Right renal cortex interstitium (tissue), 3 donors: ENCODE results near the gene ANKRD33B. TPM values are rescaled to one million over a fixed set of nuclear protein-coding genes. Genes with fewer than 3 reads are reported as not detected.

Source experiments
- DNase-seq, 3 donors: peaks; one replicate each; pipeline ENCODE4 v3.0.0-alpha.2; 2013; ENCODE audit warnings: low read depth in 3 of 3, low spot score in 2 of 3
- polyA plus RNA-seq, 3 donors: library from polyadenylated mRNA; unstranded; fragments of 120-200 nt; gene quantifications; one replicate each; pipeline ENCODE4 v1.2.1, GENCODE V29; 2013; ENCODE audit not compliant: insufficient read length in 3 of 3

The ANKRD33B gene
- polyA plus RNA-seq, 3 donors: 1.4 to 1.8 (median 1.7) TPM

DNA sequence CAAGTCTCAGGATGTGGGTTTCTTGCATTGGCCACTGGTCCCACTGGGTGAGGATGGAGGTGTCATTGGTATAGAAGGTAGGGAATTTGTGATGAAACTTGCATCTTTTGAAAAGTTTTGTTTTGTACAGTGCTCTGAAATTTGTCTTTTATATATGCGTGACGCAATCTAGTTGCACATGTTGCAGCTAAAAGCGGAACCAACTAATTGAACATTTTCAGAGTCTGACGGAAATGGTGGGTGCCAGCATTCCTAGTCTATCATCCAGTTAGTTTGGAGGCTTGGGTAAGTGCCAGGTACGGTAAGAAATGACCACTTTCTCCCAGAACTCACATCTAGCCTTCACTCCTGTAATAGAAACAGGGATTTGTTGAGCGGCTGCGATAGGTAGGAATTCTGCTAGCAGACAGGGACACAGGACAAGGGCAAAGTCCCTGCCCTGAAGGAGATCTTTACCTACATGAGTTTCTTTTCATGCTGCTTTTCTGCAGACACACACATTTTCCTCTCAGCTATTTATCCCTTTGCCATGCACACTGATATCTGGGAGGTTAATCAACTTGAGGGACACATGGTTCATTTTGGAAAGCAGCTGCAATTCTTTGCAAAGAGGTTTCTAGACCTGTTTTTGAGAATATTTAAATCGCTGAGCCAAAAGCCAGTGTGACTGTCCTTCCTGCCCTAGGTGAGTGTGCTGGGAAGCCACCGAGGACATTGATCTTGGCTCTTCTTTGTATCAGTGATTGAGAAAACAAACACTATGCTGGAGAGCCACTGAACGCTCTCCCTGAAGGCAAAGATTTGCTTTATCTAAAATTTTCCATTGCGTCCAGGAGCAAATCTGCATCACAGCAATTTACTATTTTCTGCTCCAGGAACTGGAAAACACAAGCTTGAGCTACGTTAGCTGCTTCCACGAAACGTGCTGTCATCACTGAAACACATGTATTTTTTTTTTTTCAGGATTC lies 107.5 kb downstream of the ANKRD33B start:
- DNase-seq: no peak

DNA sequence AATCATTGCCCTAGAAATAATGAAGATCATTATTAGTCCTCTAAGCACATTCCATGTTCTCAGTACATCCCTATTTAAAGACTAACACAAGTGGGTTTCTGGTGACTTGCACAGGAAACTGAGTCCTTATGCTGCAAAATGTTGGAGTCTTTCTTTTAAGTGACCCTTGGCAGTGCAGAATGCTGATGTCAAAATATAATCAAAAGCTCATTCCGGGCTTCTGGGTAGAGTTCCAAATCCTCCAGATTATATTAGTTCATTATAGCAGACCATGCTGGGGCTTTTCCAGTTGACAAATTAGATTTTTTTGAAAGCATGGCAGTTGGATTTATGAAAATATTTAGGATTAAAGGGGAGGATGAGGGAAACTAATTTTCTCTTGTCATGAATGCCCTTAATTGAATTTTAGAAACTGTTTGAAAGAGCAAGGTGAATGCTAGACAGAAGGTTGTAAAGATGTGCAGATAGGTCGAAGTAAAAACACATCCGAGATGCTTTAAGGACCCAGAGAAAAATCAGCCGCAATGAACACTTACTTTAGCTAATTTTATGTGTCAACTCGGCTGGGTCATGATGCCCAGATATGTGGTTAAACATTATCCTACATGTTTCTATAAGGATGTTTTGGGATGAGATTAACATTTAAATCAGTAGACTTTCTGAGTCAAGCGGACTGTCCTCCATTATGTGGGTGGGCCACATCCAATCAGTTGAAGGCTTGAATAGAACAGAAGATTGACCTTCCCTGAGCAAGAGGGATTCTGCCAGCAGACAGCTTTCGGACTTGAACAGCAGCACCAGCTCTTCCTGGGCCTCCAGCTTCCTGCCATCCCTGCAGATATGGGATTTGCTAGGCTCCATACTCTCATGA lies 108.5 kb downstream of the ANKRD33B start:
- no peak for DNase-seq

- no peak for DNase-seq
Measured at GRCh38 chr5:10673017-10673389, 109.1 kb downstream of the ANKRD33B start.

GRCh38 chr5:10673407-10673806 lies 109.5 kb downstream of the ANKRD33B start:
- DNase-seq: no peak

- DNase-seq: no peak
Measured at GRCh38 chr5:10674096-10674495, 110.2 kb downstream of the ANKRD33B start.

- DNase-seq: no peak
Measured at GRCh38 chr5:10674582-10674981, 110.7 kb downstream of the ANKRD33B start.

DNA sequence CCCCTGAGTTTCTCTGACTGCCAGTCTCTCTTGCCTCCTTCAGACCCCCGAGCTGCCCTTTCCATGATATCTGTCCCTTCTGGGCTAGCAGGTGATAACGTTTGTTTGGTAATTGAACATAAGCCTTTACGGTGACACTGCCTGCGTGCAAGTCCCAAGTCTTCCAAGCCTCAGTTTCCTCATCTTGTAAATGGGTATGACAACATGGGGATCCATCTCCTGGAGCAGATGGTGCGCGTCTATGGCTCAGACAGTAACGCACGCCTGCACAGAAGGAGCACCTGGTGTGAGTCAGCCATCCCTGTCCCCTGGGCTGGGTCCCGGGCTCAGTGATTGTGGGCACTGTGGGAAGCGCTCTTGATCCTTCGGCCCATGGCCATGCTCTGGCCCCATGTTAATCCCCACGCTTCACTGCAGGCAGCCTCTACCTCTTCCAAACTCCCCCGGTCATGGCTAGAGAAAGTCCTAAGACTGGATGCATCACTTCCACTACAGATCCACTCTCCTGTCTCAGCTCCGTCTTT lies 111.4 kb downstream of the ANKRD33B start:
- no peak for DNase-seq

DNA sequence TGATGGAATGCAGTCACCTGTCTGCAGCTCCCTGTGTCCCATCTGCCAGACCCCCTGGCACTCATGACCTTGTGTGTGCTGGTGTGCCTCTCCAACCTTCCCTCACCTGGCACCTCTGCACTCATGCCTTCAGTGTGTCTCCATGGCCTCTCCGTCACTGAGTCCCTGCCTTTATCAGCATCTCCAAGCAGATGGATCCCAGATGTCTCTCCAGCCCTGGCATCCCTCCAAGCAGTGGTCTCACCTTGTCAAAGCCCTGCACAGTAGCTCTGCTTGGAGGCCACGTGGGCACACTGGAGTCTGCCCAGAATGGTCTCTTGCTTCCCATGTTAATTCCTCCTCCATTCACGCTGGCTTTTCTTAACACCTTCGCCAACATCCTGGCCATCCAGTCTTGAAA lies 112.4 kb downstream of the ANKRD33B start:
- no peak for DNase-seq

DNA sequence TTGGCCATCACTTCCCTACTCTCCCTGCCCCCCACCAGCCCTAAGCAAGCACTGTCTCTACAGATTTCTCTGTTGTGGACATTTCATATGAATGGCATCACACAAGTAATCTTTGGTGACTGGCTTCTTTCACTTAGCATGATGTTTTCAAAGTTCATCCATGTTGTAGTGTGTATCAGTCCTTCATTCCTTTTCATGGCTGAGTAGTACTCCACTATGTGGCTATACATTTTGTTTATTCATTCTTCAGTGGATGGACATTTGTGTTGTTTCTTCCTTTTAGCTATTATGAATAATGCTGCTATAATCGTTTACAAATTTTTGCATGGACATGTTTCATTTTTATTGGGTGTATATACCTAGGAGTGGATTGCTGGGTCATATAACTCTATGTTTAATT lies 113.1 kb downstream of the ANKRD33B start:
- no peak for DNase-seq

- DNase-seq: no peak
Measured at GRCh38 chr5:10677533-10677932, 113.7 kb downstream of the ANKRD33B start.

DNA sequence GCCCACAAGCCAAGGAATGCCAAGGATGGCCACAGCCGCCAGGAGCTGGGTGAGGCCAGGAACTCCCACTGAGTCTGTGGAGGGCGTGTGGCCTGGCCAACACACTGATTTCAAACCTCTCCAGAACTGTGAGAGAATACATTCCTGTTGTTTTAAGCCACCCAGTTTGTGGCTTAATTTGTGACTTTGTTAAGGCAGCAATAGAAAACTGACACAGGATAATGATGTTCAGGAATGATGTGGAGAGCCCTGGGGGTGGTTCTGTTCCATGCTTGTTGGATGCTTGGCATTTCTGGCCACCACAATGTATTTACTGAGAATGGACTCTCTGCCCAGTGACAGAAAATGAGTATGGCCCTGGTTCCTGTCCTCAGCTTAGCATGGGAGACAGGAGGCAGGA lies 114.4 kb downstream of the ANKRD33B start:
- DNase-seq: no peak

- no peak for DNase-seq
Measured at GRCh38 chr5:10679336-10679988, 115.6 kb downstream of the ANKRD33B start.

GRCh38 chr5:10680876-10681481 lies 117.1 kb downstream of the ANKRD33B start:
- DNase-seq: no peak

GRCh38 chr5:10681731-10682679 lies 118.1 kb downstream of the ANKRD33B start:
- DNase-seq: no peak

DNA sequence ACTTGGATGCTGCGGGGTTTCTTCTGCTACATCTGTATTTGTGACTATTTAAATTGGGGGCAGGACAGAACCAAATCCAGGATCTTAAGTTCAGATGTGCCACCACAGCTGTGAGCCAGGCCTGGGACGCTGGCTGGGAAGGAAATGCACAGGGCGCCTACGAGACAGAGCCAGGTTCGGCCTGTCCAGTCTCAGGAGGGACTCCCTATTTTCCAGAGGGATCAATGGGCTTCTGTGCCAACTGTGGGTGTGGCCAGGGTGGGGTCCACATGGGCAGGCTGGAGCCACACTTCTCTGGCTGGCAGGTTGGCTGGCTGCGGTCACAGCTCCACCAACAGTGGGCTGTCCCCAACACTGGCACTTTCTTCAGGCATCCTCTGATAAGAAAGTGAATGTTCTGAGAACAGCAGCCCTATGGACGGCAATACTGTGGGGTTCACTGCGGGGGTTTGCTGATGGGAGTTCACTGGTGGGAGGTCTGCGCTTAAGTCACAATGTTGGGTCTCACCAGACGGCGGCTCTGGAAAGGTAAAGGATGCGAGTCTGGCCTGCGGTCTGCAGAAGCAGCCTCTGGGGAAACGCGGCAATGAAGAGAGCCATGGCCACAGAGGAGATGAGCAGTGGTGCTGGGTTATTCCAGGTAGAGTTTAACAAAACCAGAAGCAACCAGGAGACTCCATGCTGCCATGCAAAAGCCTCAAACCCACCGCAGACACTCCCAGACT lies 119.1 kb downstream of the ANKRD33B start:
- DNase-seq: no peak

DNA sequence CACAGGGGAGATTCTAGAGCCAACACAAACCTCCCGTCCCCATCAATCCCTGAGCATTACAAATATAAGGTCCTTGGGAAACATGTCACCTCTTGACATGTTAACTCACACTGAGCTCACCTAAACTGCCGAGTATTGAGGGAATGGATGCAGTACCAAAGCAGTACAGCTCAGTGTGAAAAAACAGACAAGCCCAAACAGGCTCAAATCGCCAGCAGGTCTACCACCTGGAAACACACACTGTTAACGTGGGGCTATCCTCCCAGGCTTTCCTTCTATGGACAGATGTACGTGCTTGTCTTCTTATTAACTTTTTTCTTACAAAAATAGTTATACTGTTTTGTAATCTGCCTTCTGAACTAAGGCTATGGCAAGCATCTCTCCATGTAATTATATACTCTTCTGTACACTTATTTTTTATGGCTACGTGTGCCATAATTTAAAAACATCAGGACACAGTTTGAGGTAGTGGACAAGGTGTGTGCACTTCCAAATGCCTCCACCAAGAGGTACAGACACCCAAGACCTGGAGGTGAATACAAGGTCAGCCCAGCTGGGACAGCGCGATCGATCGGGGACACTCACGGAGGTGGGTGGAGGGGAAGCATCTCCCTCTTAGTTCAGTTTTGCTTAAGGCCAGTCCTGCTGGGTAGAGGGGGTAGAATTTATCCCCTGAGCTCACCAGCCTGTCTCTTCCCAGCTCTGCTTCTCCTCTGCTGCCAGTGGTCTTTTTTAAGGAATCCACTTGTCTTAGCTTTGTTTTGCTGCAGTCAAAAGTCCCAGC lies 120.6 kb downstream of the ANKRD33B start:
- DNase-seq: no peak

- no peak for DNase-seq
Measured at GRCh38 chr5:10685115-10685521, 121.2 kb downstream of the ANKRD33B start.

- no peak for DNase-seq
Measured at GRCh38 chr5:10686890-10687289, 123.0 kb downstream of the ANKRD33B start.
